K562 (cell line): ENCODE results near the gene TMSB4Y. TPM values are rescaled to one million over a fixed set of nuclear protein-coding genes. Genes with fewer than 3 reads are reported as not detected.

Experiments used
- ATAC-seq: fragments of 200-7000 bp; cut with Tn5 transposase; 3 replicates; pipeline ENCODE4 v1.9.1; 2020; ENCODE audit warnings: moderate library complexity
- BruUV-seq: library from RNA; stranded (reverse); fragments of 400-500 nt; replicated peaks from 2 replicates; lab custom pipeline; 2021; lab: Mats Ljungman, UMichigan
- CTCF ChIA-PET: fragments of 300-600 bp; formaldehyde crosslinking; extraction: SDS; loops from one replicate; lab custom pipeline; 2021; ENCODE audit warnings: low intra/inter-chr PET ratio; lab: Yijun Ruan, JAX
- POLR2A ChIA-PET: fragments of 300-600, 350-650 bp; sonication (Branson Sonifier 250); formaldehyde crosslinking; extraction: SDS; loops from one replicate; lab custom pipeline; 2021; ENCODE audit warnings: antibody characterized with exemption, inconsistent platforms; lab: Yijun Ruan, JAX
- DNase-seq, 4 experiments: peaks; one replicate each; pipeline versions ENCODE4 v3.0.0 to v3.0.0-alpha.2; 2011 to 2018; ENCODE audit warnings: low spot score in 3 of 4, mixed read lengths in 3 of 4; ENCODE audit errors: extremely low read depth in 1 of 4
- FAIRE-seq: peaks from 2 replicates; lab custom pipeline; 2011; peaks lifted over from hg19 to GRCh38; lab: Jason Lieb, UNC
- H2AFZ ChIP-seq: 2 replicates; pipeline ENCODE4 v1.6.0; 2011; ENCODE audit warnings: low read depth, low read length, control low read depth, inconsistent platforms
- H3K27ac ChIP-seq: fragments of 200-600 bp; 3 replicates; pipeline ENCODE4 v1.8.0; 2011; ENCODE audit warnings: low read depth, mild to moderate bottlenecking, control low read depth, inconsistent platforms, low read length, moderate library complexity, mixed read lengths; ENCODE audit errors: extremely low read depth
- H3K27me3 ChIP-seq, 2 experiments: fragments of 300-600 bp in 1 of 2; 2 replicates in 1 of 2; 3 replicates in 1 of 2; pipeline versions ENCODE4 v1.6.0 to v1.8.0; 2011; ENCODE audit warnings: inconsistent platforms in 2 of 2, low read length in 2 of 2, mild to moderate bottlenecking in 1 of 2, mixed read lengths in 1 of 2, moderate library complexity in 1 of 2; ENCODE audit not compliant: control insufficient read depth in 2 of 2, insufficient read depth in 2 of 2
- H3K36me3 ChIP-seq: fragments of 300-600 bp; 3 replicates; pipeline ENCODE4 v1.8.0; 2011; ENCODE audit warnings: mild to moderate bottlenecking, low read length, inconsistent platforms; ENCODE audit not compliant: control insufficient read depth, insufficient read depth
- H3K4me1 ChIP-seq, 2 experiments: fragments of 200-600 bp in 1 of 2; replicated peaks in 1 of 2; 2 replicates in 1 of 2; 3 replicates in 1 of 2; pipeline versions ENCODE4 v1.5.1 to v1.8.0; 2011; ENCODE audit warnings: inconsistent platforms in 2 of 2, low read length in 2 of 2, mild to moderate bottlenecking in 1 of 2, mixed read lengths in 1 of 2, moderate library complexity in 1 of 2; ENCODE audit not compliant: control insufficient read depth in 2 of 2, insufficient read depth in 2 of 2
- H3K4me2 ChIP-seq: 2 replicates; pipeline ENCODE4 v1.6.1; 2011; ENCODE audit warnings: low read length, control low read depth, inconsistent platforms, mixed read lengths; ENCODE audit not compliant: insufficient read depth
- H3K4me3 ChIP-seq: fragments of 200-600 bp; sonication (generic), shearing (Covaris generic); 2 replicates; pipeline ENCODE4 v1.5.1; 2016; ENCODE audit warnings: control low read depth, inconsistent platforms
- H3K79me2 ChIP-seq: fragments of 200-600 bp; 3 replicates; pipeline ENCODE4 v1.8.0; 2011; ENCODE audit warnings: low read length, inconsistent platforms; ENCODE audit not compliant: control insufficient read depth, insufficient read depth
- H3K9ac ChIP-seq, 2 experiments: 2 replicates each; pipeline versions ENCODE4 v1.6.0 to v1.6.1; 2011; ENCODE audit warnings: low read depth in 2 of 2, low read length in 2 of 2, control low read depth in 1 of 2, inconsistent platforms in 1 of 2, mild to moderate bottlenecking in 1 of 2, mixed read lengths in 1 of 2; ENCODE audit not compliant: insufficient read depth in 1 of 2
- H3K9me1 ChIP-seq: one replicate; pipeline ENCODE4 v1.6.0; 2011; ENCODE audit warnings: inconsistent platforms, mild to moderate bottlenecking, low read length, moderate library complexity; ENCODE audit not compliant: control insufficient read depth, insufficient read depth
- H3K9me3 ChIP-seq: replicated peaks from 2 replicates; pipeline ENCODE4 v1.5.1; 2011; ENCODE audit warnings: low read depth, low read length, inconsistent platforms; ENCODE audit not compliant: control insufficient read depth, insufficient read depth
- H4K20me1 ChIP-seq: replicated peaks from 2 replicates; pipeline ENCODE4 v1.6.1; 2011; ENCODE audit warnings: low read length, inconsistent platforms, mixed read lengths; ENCODE audit not compliant: control insufficient read depth, insufficient read depth
- BACH1 ChIP-seq: fragments of 200-800 bp; sonication (Bioruptor generic); IDR thresholded peaks from 2 replicates; pipeline ENCODE4 v1.6.1; 2016; ENCODE audit warnings: missing genetic modification characterization, missing compliant biosample characterization
- BCL6 ChIP-seq: fragments of 250-450 bp; sonication (Bioruptor Pico); IDR thresholded peaks from 2 replicates; pipeline ENCODE4 v1.4.0; 2020
- ETV5 ChIP-seq: sonication (generic); formaldehyde crosslinking; IDR thresholded peaks from 2 replicates; pipeline ENCODE4 v1.4.0; 2020; ENCODE audit warnings: low read depth, mild to moderate bottlenecking, missing genetic modification reagents
- HOMEZ ChIP-seq: fragments of 250-450 bp; sonication (Bioruptor Pico); IDR thresholded peaks from 2 replicates; pipeline ENCODE4 v1.4.0; 2020; ENCODE audit warnings: mild to moderate bottlenecking, moderate library complexity
- L3MBTL2 ChIP-seq: fragments of 450-650 bp; IDR thresholded peaks from 2 replicates; pipeline ENCODE4 v1.6.1; 2016; ENCODE audit warnings: mild to moderate bottlenecking, moderate library complexity
- MCM5 ChIP-seq: fragments of 450-650 bp; IDR thresholded peaks from 2 replicates; pipeline ENCODE4 v1.6.1; 2016; ENCODE audit warnings: low read depth
- RBM25 ChIP-seq: fragments of 200-400 bp; formaldehyde crosslinking; IDR thresholded peaks from 2 replicates; pipeline ENCODE4 v1.6.1; 2018; ENCODE audit warnings: low read length, low read depth, moderate library complexity; ENCODE audit not compliant: severe bottlenecking
- RUNX1 ChIP-seq: sonication (generic); IDR thresholded peaks from 2 replicates; pipeline ENCODE4 v1.6.1; 2016; ENCODE audit warnings: antibody characterized with exemption, low read depth
- SAFB2 ChIP-seq: fragments of 200-400 bp; formaldehyde crosslinking; IDR thresholded peaks from 2 replicates; pipeline ENCODE4 v1.6.1; 2018; ENCODE audit warnings: borderline replicate concordance, low read length, low read depth, moderate library complexity; ENCODE audit not compliant: severe bottlenecking
- SREBF2 ChIP-seq: sonication (generic); formaldehyde crosslinking; IDR thresholded peaks from 2 replicates; pipeline ENCODE4 v1.4.0; 2020; ENCODE audit warnings: mild to moderate bottlenecking, missing genetic modification reagents
- SRSF9 ChIP-seq: fragments of 200-400 bp; formaldehyde crosslinking; IDR thresholded peaks from 2 replicates; pipeline ENCODE4 v1.6.1; 2017; ENCODE audit warnings: low read depth, low read length, borderline replicate concordance
- ZNF507 ChIP-seq: conservative IDR thresholded peaks from 2 replicates; pipeline ENCODE4 v1.6.1; 2017; ENCODE audit warnings: missing genetic modification characterization, missing compliant biosample characterization
- WGBS: fragments of 100-300 bp; shearing (Covaris generic); methylation state at CpG from one replicate; pipeline ENCODE4 v1.1.6; 2016; ENCODE audit warnings: low coverage, mixed read lengths; ENCODE audit not compliant: insufficient coverage; ENCODE audit errors: missing lambda C conversion rate; 5-methylcytosine and 5-hydroxymethylcytosine counted together
- in situ Hi-C: fragments of 300-500 bp; cut with MboI; formaldehyde crosslinking; loops from 4 replicates; pipeline ENCODE4 v1.15.0; 2018; ENCODE audit warnings: inconsistent platforms, mixed read lengths
- intact Hi-C: fragments of 100-400 bp; cut with micrococcal nuclease; formaldehyde crosslinking; loops from 2 replicates; pipeline ENCODE4 v1.14.2; 2022
- polyA plus RNA-seq, 8 experiments: library from polyadenylated mRNA; depleted of rRNA in 4 of 8; stranded (reverse) in 5 of 8; unstranded in 3 of 8; fragments of >200 nt; fragmentation: Nextera tagmentation in 2 of 8; fragmentation: Illumina TruSeq in 1 of 8; extraction: Ambion mirVana in 2 of 8; extraction: Trizol in 1 of 8; gene quantifications; 2 replicates each; pipeline versions ENCODE4 v1.2.1 to v1.2.3, GENCODE V29; 2011 to 2014; ENCODE audit warnings: inconsistent platforms in 1 of 8, missing spikeins in 1 of 8
- total RNA-seq, 7 experiments: library from RNA; depleted of rRNA in 6 of 7; stranded (reverse); fragments of >200 nt in 6 of 7; fragmentation: Illumina TruSeq in 2 of 7; extraction: Trizol in 2 of 7; gene quantifications; 2 replicates each; pipeline versions ENCODE4 v1.2.1 to v1.2.3, GENCODE V29; 2011 to 2021; ENCODE audit warnings: low replicate concordance in 1 of 7

TMSB4Y gene
- total and polyA plus RNA-seq, 9 of the 15 experiments (the other 6 are each of a cell fraction or from before 2014, with no cell fraction given) = not detected

- WGBS = no CpG with 5 or more reads among the region's 1 CpG
- Histone ChIP-seq H3K4me1 (no peaks in the 10 kb centered on the region), H2AFZ (no peak overlapping the region), H3K27me3 (no peaks in the 10 kb centered on the region), H4K20me1 (no peaks in the 10 kb centered on the region), H3K36me3 (no peaks in the 10 kb centered on the region), H3K4me3 (no peak overlapping the region), H3K9ac (no peak overlapping the region), H3K9me1 (no peaks in the 10 kb centered on the region), H3K79me2 (no peaks in the 10 kb centered on the region), H3K9me3 (no peaks in the 10 kb centered on the region), H3K27ac (no peak overlapping the region), H3K4me2 (no peak overlapping the region)
- ChIA-PET CTCF (no interaction called here), POLR2A (no interaction called here)
- BruUV-seq = no TSS peak
- TF ChIP-seq BCL6 (CRISPR knock-in tag) (no peak), HOMEZ (CRISPR knock-in tag) (no peak), L3MBTL2 (no peak), RUNX1 (no peak), SRSF9 (no peak), BACH1 (tag) (no peak), ZNF507 (tag) (no peak), SAFB2 (no peak), ETV5 (no peak), MCM5 (no peak), RBM25 (no peak), SREBF2 (CRISPR knock-in tag) (no peak)
- intact Hi-C loops = no loop called here
- no peak for ATAC-seq
- FAIRE-seq = no peak
- DNase-seq = no peak
- in situ Hi-C loops = no loop called here
Measured at GRCh38 chrY:13708038-13708437, 4.3 kb downstream of the TMSB4Y start.
